Endodermal cell (in vitro differentiated cells): ENCODE data around the gene RPL5. TPM values are rescaled to one million over a fixed set of nuclear protein-coding genes. Genes with fewer than 3 reads are reported as not detected.

Experiments used
- DNase-seq: peaks from one replicate; pipeline ENCODE4 v3.0.0-alpha.2; 2017
- H3K27ac ChIP-seq: 2 replicates; pipeline ENCODE4 v1.5.1; 2013; ENCODE audit warnings: mild to moderate bottlenecking, low read depth, low read length, moderate library complexity
- H3K27me3 ChIP-seq: 2 replicates; pipeline ENCODE4 v1.6.1; 2013; ENCODE audit warnings: mild to moderate bottlenecking, low read length, moderate library complexity; ENCODE audit not compliant: insufficient read depth, control insufficient read depth, poor library complexity, severe bottlenecking
- H3K36me3 ChIP-seq: 2 replicates; pipeline ENCODE4 v1.7.0; 2013; ENCODE audit warnings: mild to moderate bottlenecking, low read length, moderate library complexity; ENCODE audit not compliant: control insufficient read depth, insufficient read depth
- H3K4me1 ChIP-seq: one replicate; pipeline ENCODE4 v1.7.0; 2013; ENCODE audit warnings: low read length; ENCODE audit not compliant: control insufficient read depth, insufficient read depth
- H3K4me3 ChIP-seq: 2 replicates; pipeline ENCODE4 v1.5.1; 2013; ENCODE audit warnings: mild to moderate bottlenecking, low read length, moderate library complexity
- H3K9ac ChIP-seq: 2 replicates; pipeline ENCODE4 v1.6.1; 2013; ENCODE audit warnings: mild to moderate bottlenecking, low read length, moderate library complexity; ENCODE audit not compliant: poor library complexity, severe bottlenecking; ENCODE audit errors: extremely low read depth
- H3K9me3 ChIP-seq: 2 replicates; pipeline ENCODE4 v1.6.1; 2013; ENCODE audit warnings: mild to moderate bottlenecking, low read length, moderate library complexity; ENCODE audit not compliant: control insufficient read depth
- H3K27ac Mint-ChIP-seq: 2 replicates; pipeline ENCODE4 v1.8.0; 2020; ENCODE audit warnings: mixed read lengths
- H3K27me3 Mint-ChIP-seq: 2 replicates; pipeline ENCODE4 v1.8.0; 2021; ENCODE audit warnings: mild to moderate bottlenecking, mixed read lengths; ENCODE audit not compliant: insufficient read depth
- H3K36me3 Mint-ChIP-seq: 2 replicates; pipeline ENCODE4 v1.8.0; 2020; ENCODE audit warnings: low read depth, mixed read lengths
- H3K4me1 Mint-ChIP-seq: 2 replicates; pipeline ENCODE4 v1.8.0; 2020; ENCODE audit warnings: mixed read lengths
- H3K4me3 Mint-ChIP-seq: 2 replicates; pipeline ENCODE4 v1.8.0; 2020; ENCODE audit warnings: mild to moderate bottlenecking, moderate library complexity, mixed read lengths
- H3K9me3 Mint-ChIP-seq: 2 replicates; pipeline ENCODE4 v1.8.0; 2020; ENCODE audit warnings: mild to moderate bottlenecking, mixed read lengths
- CTCF ChIP-seq: fragments of 200-600 bp; sonication (generic); conservative IDR thresholded peaks from 2 replicates; pipeline ENCODE4 v1.5.0; 2021; ENCODE audit warnings: antibody characterized with exemption, mild to moderate bottlenecking
- WGBS, 2 experiments: methylation state at CpG; one replicate each; pipeline versions ENCODE4 v1.1.5 to v1.1.7; 2013; ENCODE audit warnings: missing lambda C conversion rate in 2 of 2, mixed read lengths in 1 of 2; ENCODE audit not compliant: insufficient coverage in 1 of 2, insufficient read length in 1 of 2; 5-methylcytosine and 5-hydroxymethylcytosine counted together
- total RNA-seq, 2 donors: library from RNA; stranded (reverse); fragmentation: NEBNext Ultra II Directional in 1 of 2; extraction: Animal tissue kit (Norgen Biotek cat#: 25700) in 1 of 2; gene quantifications; 2 replicates in 1 of 2; 3 replicates in 1 of 2; pipeline ENCODE4 v1.2.1, GENCODE V29; 2021

The RPL5 gene
- total RNA-seq, 2 donors from 2014 or later: 963 to 1,201 TPM

GRCh38 chr1:92845908-92846307 lies 14.1 kb downstream of the RPL5 start:
- Histone ChIP-seq H3K4me3 (no peak overlapping the region), H3K9me3 (no peaks in the 10 kb centered on the region), H3K27ac (no peak overlapping the region), H3K4me1 (no peaks in the 10 kb centered on the region), H3K36me3 (peaks cover 36% of the 10 kb centered on the region), H3K9ac (no peak overlapping the region), H3K27me3 (no peaks in the 10 kb centered on the region)
- no peak for DNase-seq
- Mint-ChIP-seq H3K27ac (no peak overlapping the region), H3K4me1 (no peaks in the 10 kb centered on the region), H3K27me3 (no peaks in the 10 kb centered on the region), H3K4me3 (no peak overlapping the region), H3K36me3 (peaks cover 32% of the 10 kb centered on the region), H3K9me3 (no peaks in the 10 kb centered on the region)
- TF ChIP-seq CTCF: no peak
- 83% methylated on average over 3 of the region's 3 CpGs; no CpG with 5 or more reads in 1 of the 2 experiments for WGBS, 2 experiments

GRCh38 chr1:92848201-92848600 lies 16.4 kb downstream of the RPL5 start:
- H3K27ac Mint-ChIP-seq: no peak overlapping the region
- 81 to 89% methylated on average over 4 of the region's 4 CpGs for WGBS, 2 experiments
- no peaks in the 10 kb centered on the region for H3K9me3 Mint-ChIP-seq
- Histone ChIP-seq H3K9ac (no peak overlapping the region), H3K27ac (no peak overlapping the region), H3K36me3 (peaks cover 14% of the 10 kb centered on the region), H3K4me1 (no peaks in the 10 kb centered on the region), H3K9me3 (no peaks in the 10 kb centered on the region), H3K4me3 (no peak overlapping the region), H3K27me3 (no peaks in the 10 kb centered on the region)
- no peaks in the 10 kb centered on the region for H3K27me3 Mint-ChIP-seq
- H3K4me1 Mint-ChIP-seq: no peaks in the 10 kb centered on the region
- no peak overlapping the region for H3K4me3 Mint-ChIP-seq
- H3K36me3 Mint-ChIP-seq: peaks cover 18% of the 10 kb centered on the region
- no peak for TF ChIP-seq CTCF
- DNase-seq: no peak

- no peaks in the 10 kb centered on the region for H3K36me3 ChIP-seq
- H3K27ac Mint-ChIP-seq: no peak overlapping the region
These were observed 18.2 kb downstream of the RPL5 start for GRCh38 chr1:92850019-92850418.

More at GRCh38 chr1:92850019-92850418, 18.2 kb downstream of the RPL5 start:
- Mint-ChIP-seq H3K27me3 (no peaks in the 10 kb centered on the region), H3K36me3 (peaks cover 6% of the 10 kb centered on the region), H3K4me3 (no peak overlapping the region), H3K4me1 (no peaks in the 10 kb centered on the region), H3K9me3 (no peaks in the 10 kb centered on the region)
- H3K9ac ChIP-seq: no peak overlapping the region
- no peaks in the 10 kb centered on the region for H3K9me3 ChIP-seq
- no peak overlapping the region for H3K4me3 ChIP-seq
- H3K27ac ChIP-seq: no peak overlapping the region
- 90 to 94% methylated on average over 3 of the region's 3 CpGs for whole genome bisulfite sequencing, 2 experiments
- no peaks in the 10 kb centered on the region for H3K27me3 ChIP-seq
- TF ChIP-seq CTCF: no peak
- DNase-seq: no peak
- H3K4me1 ChIP-seq: no peaks in the 10 kb centered on the region
